ENCODE data around the gene TMTC1.
A peak's percentile ranks its signal among the peaks of the same experiment; 100 is the strongest.

The TMTC1 gene

DNA sequence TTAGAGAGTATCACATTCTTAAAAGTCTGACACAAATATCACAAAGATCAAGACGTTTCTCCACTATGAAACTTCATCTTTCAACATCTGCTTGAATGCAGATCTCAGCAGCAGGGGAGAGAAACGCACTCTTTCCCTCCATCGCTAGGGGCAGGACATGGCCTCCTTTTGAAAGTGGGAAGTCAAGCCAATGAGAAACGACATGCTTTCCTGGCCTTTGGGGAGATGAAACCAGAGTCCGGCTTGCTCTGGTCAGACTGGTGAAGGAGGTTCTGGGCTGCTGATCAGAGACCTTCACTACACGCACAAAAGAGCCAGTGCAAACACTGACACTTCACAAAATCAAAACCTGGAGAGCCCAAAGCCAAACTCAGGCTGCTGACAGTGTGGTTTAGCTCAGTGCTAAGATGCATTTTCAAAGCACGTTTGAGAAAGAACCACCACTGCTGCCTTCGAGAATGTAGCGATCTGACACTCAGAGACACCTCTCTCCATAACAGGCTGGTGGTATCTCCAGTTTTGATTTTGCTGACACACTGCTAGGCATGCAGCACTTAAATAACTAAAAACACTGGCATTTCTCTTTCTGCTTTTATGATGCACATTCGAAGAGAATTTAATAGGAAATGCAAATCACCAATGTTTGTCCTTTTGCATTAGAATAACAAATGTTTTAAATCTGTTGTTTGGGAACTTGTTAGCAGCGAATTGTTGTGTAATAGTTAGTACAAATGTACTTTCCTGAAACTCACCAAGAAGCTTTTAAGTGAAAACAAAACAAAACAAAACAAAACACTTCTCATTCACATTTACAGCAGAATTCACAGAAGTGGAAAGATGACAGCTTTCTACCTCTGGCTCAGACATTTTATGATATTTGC is 192.4 kb downstream of the TMTC1 start:
- peak overlapping the region; percentile 93 for H3K27ac ChIP-seq

DNA sequence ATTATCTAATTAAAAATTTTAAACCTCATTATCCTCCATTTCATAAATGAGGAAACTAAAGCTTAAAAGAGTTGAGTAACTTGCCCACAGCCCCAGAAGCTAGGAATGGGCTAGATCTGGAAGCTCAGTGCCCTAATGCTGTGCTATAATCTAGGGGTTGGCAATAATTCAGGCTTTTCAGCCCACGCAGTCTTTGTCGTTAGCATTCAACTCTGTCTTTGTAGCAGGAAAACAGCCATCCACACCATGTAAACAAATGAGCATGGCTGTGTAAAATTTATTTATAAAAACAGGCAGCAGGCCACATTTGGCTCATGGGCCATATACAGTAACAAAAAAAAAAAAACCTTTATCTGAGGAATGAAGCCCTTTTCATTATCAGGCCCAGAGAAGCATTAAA is 193.9 kb downstream of the TMTC1 start:
- no peaks in the 10 kb centered on the region for H3K27me3 ChIP-seq (ENCODE audit: control insufficient read depth, insufficient read depth, low read length)
- peak overlapping the region; percentile 93 for H3K27ac ChIP-seq
- no peaks in the 10 kb centered on the region for H3K9me3 ChIP-seq (ENCODE audit: control insufficient read depth, low read length)

More for the DNA sequence above, 192.4 kb downstream of the TMTC1 start:
- Histone ChIP-seq H3K4me2 (ENCODE audit: low read length) (peak overlapping the region; percentile 32), H3K9me3 (ENCODE audit: control insufficient read depth, low read length) (no peaks in the 10 kb centered on the region), H3K36me3 (ENCODE audit: control insufficient read depth, insufficient read depth, low read length) (no peaks in the 10 kb centered on the region), H3K79me2 (no peaks in the 10 kb centered on the region), H3K27me3 (ENCODE audit: control insufficient read depth, insufficient read depth, low read length) (no peaks in the 10 kb centered on the region), H3K9ac (peak overlapping the region; percentile 7), H2AFZ (peak overlapping the region; percentile 80), H3K4me3 (ENCODE audit: low read depth, low read length) (no peak overlapping the region), H3K4me1 (peaks cover 47% of the 10 kb centered on the region)
- TF ChIP-seq, protein P1, sequence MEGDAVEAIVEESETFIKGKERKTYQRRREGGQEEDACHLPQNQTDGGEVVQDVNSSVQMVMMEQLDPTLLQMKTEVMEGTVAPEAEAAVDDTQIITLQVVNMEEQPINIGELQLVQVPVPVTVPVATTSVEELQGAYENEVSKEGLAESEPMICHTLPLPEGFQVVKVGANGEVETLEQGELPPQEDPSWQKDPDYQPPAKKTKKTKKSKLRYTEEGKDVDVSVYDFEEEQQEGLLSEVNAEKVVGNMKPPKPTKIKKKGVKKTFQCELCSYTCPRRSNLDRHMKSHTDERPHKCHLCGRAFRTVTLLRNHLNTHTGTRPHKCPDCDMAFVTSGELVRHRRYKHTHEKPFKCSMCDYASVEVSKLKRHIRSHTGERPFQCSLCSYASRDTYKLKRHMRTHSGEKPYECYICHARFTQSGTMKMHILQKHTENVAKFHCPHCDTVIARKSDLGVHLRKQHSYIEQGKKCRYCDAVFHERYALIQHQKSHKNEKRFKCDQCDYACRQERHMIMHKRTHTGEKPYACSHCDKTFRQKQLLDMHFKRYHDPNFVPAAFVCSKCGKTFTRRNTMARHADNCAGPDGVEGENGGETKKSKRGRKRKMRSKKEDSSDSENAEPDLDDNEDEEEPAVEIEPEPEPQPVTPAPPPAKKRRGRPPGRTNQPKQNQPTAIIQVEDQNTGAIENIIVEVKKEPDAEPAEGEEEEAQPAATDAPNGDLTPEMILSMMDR (IDR thresholded peaks at IDR 0.05) = peak; percentile 72

DNA sequence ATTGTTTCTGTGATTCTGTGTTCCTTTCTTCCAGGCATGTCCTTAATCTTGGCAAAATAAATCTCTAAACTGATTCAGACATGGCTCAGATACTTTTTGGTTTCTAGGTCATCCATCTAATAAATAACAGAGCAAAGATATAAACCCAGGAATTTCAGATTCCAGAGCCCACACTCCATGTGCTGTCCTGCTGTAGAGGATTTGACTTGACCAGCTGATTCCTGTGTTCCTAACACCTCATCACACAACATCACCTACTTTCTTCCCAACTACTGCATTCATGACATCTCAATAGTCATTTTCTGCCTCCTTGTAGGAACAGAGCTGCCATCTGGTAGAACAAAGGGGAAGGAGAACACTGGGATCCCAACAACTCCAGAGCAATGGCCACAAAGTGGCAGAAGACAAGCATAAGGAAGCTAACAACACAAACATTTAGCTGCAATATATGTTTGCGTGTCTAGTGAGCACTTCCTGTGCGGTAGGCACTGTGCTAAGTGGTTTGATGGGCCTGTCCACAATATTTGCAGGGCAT is 194.4 kb downstream of the TMTC1 start:
- Histone ChIP-seq H3K79me2 (no peaks in the 10 kb centered on the region), H3K4me3 (ENCODE audit: low read depth, low read length) (no peak overlapping the region), H3K27ac (peak overlapping the region; percentile 93), H2AFZ (peak overlapping the region; percentile 10), H3K9ac (no peak overlapping the region), H3K27me3 (ENCODE audit: control insufficient read depth, insufficient read depth, low read length) (no peaks in the 10 kb centered on the region), H3K4me2 (ENCODE audit: low read length) (no peak overlapping the region), H3K4me1 (peaks cover 47% of the 10 kb centered on the region), H3K9me3 (ENCODE audit: control insufficient read depth, low read length) (no peaks in the 10 kb centered on the region), H3K36me3 (ENCODE audit: control insufficient read depth, insufficient read depth, low read length) (no peaks in the 10 kb centered on the region)
- TF ChIP-seq, protein P1 (IDR thresholded peaks at IDR 0.05) = no peak

More for the DNA sequence above, 193.9 kb downstream of the TMTC1 start:
- Histone ChIP-seq H2AFZ (peak overlapping the region; percentile 80), H3K79me2 (no peaks in the 10 kb centered on the region), H3K4me3 (ENCODE audit: low read depth, low read length) (no peak overlapping the region), H3K9ac (no peak overlapping the region), H3K4me2 (ENCODE audit: low read length) (no peak overlapping the region), H3K4me1 (peaks cover 47% of the 10 kb centered on the region), H3K36me3 (ENCODE audit: control insufficient read depth, insufficient read depth, low read length) (no peaks in the 10 kb centered on the region)
- TF ChIP-seq, protein P1 (IDR thresholded peaks at IDR 0.05) = no peak

DNA sequence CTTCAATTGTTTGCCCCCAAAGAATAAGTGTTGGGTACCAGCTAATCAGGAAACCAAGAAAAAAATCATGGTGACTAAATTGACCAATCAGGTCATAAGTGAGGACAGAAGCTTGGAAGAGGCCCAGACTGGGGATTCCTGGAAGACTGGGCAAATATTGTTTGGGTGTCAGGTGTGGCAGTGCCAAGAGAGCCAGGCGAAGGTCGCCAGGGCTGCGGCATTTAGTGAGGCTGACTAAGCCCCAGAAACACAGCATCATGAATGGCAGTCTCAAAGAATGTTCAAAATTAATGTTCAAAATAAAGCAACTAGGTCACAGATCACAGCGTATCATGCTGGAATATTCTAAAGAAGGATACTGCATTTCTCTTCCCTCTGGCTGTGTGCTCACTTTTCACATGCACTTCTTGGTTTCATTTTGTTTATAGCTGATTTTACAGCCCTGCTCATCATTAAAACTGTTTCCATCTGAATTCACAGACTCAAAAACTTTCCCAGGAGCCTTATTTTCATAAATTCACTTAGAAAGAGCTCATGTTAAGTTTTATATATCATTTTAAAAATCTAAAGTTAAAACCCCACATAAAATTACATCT is 201.0 kb downstream of the TMTC1 start:
- Histone ChIP-seq H3K9me3 (ENCODE audit: control insufficient read depth, low read length) (no peaks in the 10 kb centered on the region), H3K27me3 (ENCODE audit: control insufficient read depth, insufficient read depth, low read length) (no peaks in the 10 kb centered on the region), H2AFZ (peak overlapping the region; percentile 57), H3K36me3 (ENCODE audit: control insufficient read depth, insufficient read depth, low read length) (no peaks in the 10 kb centered on the region), H3K4me2 (ENCODE audit: low read length) (peak overlapping the region; percentile 24), H3K4me1 (peaks cover 43% of the 10 kb centered on the region), H3K27ac (peak overlapping the region; percentile 80), H3K79me2 (peaks cover 6% of the 10 kb centered on the region), H3K4me3 (ENCODE audit: low read depth, low read length) (peak overlapping the region; percentile 11), H3K9ac (no peak overlapping the region)
- TF ChIP-seq, protein P1 (IDR thresholded peaks at IDR 0.05) = no peak
